NCI-H345 treated with DMSO at 0.1 percent for 48 hours (cell line): ENCODE measurements around the gene ATP5F1C.
"Not testable (repeated sequence)": the region's sequence is repeated elsewhere in the genome, so short reads cannot be mapped to it uniquely, and the experiment has no call there.

Experiments used
- DNase-seq: peaks from one replicate; lab custom pipeline; 2025; ENCODE audit not compliant: unreplicated experiment; lab: John Stamatoyannopoulos, UW

Gene ATP5F1C

DNA sequence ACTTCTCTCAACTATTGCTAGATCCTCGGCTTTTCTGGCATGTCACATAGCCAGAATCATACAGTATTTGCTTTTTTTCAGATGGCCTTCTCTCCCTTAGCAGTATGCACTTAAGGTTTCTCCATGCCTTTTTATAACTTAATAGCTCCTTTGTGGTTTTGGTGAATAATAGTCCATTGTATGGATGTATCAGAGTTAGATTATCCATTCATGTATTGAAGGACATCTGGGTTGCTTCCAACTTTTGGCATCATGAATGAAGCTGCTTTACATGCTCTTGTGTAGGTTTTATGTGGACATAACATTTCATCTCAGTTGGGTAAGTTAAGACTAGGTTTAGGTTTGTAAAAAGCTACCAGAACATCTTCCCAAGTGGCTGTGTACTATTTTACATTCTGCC lies 4.6 kb downstream of the ATP5F1C start:
- DNase-seq = no peak

DNA sequence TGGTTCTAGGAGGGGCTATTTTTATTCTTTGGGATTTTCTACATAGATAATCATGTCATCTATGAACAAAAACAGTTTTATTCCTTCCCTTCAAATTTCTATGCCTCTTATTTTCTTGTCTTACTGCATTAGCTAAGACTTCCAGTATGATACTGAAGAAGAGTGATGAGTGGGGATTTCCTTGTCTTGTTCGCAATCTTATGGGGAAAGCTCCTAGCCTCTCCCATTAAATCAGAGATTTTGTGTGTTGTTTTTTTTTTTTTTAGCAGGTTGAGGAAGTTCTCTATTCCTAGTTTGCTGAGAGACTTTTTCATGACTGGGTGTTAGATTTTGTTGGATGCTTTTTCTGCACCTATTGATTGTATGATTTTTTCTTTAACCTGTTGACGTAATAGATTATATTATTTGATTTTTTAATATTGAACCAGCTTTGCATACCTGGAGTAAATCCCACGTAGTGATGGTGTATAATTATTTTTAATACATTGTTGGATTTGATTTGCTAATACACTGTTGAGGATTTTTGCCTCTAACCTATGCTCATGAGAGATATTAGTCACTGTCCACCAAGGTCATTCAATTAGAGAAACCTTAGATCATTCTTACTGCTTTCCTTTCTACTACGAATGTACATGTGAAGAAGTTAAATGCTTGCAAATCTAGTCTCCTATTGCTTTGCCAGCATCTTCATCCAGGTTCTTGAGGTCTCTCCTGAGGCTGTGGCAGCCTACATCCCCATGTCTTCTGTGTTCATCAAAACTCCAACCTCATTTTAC lies 6.5 kb downstream of the ATP5F1C start:
- DNase-seq = no peak

DNA sequence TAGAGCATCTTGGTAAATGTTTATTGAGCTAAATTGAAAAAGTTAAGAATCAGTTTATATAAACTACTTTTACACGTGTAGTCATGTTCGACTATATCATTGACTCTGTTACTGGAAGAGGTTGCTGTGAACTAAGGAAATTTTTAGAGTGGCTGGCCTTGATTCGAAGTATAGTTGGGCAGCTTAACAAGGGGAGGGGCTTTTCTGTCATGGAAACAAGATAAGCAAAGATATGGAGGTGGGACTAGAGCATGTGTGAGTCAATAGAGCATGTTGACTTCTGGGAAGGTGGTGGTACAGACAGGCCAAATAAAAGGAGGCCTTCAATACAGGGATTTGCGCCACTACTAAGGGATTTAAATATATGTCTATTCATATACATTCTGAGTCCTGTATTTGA lies 7.6 kb downstream of the ATP5F1C start:
- no peak for DNase-seq

DNA sequence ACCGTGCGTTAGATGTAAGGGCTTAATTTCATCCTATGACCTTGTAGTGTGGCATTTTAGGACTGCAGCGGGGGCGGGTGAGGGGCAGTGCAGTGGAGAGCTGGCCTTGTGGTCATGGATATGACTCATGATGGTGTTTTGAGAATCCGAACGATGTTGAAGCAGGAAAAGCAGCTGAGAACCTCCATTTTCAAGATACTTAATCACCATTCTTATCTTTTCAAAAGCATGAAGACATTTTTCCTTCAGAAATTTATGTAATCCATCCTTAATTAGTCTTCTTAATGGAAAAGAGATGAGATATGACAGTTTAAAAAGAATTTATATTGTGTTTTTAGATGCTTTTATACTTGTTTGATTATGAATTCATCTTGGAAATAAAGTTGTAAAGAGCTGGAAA lies 9.6 kb downstream of the ATP5F1C start:
- no peak for DNase-seq

DNA sequence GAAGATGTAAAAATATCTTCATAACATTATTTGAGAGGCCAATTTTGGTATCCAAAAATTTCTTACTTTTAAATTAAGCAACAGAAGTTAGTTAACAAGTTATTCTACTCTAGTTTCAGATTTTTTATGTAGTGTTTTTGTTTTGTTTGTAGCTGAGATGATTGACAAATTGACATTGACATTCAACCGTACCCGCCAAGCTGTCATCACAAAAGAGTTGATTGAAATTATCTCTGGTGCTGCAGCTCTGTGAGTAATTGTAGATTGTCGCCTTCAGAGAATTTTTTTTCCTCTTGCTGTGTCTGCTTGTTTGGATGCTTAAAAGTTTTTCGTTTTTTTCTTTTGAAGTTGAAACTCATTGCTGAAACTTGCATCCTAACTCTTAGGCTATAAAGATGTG lies 14.6 kb downstream of the ATP5F1C start:
- DNase-seq = no peak

DNA sequence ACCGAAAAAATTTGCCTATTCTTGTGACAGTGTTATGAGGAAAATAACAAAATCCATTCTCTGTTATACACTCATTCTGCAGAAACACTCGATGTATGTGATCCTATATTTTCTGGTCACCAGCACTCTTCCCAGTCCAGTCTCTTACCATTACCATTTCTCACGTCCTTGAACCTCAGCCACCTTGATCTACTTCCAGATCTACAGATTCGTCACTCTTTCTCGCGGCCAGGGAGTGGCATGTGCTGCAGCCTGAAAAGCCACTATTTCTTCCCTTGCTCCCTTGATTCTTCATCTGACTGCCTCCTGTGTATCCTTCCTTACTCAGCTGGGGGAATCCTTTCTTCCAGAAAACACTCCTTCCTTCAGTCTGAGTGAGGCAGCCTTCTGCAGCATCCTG lies 16.2 kb downstream of the ATP5F1C start:
- DNase-seq = no peak

DNA sequence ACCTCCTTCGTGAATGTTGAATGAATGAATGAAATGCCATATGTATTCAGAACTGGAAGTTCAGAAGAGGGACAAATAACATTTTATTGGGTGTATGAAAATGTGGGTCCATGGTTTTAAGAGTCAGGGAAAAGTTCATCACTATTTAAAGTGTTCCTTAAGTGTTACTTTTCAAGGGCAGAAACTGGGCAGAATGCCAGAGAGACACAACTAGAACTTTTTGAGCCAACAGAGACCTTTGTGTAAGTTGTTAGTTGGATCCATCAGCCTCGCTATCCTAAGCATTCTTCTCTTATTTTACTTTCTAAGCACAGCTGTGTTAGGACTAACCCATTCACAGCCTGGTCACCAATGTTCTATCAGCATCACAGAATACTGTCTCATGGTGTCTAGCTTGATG lies 16.8 kb downstream of the ATP5F1C start:
- DNase-seq = no peak

DNA sequence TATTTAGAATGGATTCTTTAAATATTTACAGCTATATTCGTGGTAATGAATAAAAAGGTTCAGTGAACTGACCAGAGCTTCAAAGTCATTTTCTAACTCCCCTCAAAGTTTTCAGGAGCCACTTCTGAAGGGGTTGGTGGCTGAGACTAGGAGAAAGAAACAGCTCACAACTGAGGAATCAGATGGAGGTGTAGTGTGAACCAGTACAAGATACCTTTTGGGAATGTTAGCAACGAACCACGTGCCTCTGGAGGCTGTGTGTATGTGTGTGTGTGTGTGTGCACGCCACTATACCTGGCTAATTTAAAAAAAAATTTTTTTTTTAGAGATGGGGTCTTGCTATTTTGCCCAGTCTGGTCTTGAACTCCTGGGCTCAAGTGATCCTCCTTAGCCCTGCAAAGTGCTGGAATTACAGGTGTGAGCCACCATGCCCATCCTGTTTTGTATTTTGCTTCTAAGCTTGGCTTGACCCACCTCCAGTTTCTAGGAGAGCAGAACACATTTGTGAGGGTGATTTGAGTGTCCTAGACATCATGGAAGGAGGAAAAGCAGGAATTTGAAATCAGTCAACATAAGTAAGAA lies 20.8 kb downstream of the ATP5F1C start:
- DNase-seq = no peak

DNA sequence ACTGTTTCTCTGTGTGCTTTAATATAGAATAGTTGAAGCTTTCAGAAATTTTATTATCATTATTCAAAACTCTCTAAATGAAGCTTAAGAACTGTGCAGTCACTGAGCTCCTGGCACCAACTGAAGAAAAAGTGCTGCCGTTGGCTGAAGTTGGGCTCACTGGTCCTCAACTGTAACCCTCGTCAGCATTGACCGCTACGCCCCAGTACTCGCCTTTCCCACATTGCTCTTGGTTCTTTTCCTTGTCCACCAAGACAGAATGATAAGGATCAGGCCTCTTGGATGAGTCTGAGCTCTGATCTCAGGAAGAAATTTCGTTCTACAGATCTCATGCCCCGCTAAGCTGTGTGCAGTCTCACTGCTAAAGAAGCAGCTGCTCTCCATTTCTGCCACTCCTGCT lies 22.5 kb downstream of the ATP5F1C start:
- DNase-seq = no peak

DNA sequence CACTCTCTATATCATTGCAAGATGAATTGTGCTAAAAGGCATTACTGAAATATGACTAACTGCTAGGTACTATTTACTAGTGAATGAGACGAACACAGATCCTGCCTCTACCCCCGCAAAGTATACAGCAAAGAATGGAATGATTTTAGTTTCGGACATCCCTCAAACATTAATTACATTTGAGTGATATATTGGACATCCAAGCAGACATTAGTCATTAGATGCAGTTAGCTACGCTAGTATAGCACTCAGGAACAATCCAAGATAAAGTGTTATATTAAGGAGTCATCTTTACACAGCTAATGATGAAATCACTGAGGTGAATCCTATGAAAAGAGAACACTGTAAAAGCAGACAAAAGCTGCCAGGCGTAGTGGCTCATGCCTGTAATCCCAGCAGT lies 23.0 kb downstream of the ATP5F1C start:
- DNase-seq = no peak

DNA sequence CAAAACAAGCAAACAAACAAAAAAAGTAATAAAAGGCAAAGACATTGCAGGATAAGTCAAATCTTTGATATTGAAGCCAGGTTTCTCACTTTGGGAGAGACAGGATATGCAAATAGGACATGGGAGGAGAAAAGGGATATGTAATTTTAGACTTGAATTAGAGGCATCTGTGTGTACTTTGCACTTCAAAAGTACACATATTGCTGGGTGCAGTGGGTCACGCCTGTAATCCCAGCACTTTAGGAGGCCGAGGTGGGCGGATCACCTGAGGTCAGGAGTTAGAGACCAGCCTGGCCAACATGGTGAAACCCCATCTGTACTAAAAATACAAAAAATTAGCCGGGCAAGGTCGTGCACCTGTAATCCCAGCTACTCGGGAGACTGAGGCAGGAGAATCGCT lies 23.8 kb downstream of the ATP5F1C start:
- not testable (repeated sequence) for DNase-seq

DNA sequence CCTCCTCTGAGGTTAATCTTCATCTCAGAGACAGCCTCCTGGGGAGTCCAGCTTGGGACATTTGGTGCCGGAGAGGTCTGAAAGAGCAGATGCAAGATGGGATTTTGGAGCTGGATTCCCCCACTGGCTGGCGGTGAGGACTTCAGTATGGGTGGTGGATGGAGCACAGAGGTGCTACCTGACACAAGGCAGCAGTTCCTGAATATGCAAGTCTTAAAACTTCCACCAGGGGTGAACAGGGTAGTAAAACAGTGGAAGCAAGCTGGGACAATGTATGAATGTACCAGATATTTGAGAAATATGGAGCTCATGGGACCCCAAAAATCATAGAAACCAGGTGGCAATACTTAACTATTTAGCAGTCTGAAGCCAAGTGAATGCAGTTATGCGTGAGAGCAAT lies 25.5 kb downstream of the ATP5F1C start:
- no peak for DNase-seq

DNA sequence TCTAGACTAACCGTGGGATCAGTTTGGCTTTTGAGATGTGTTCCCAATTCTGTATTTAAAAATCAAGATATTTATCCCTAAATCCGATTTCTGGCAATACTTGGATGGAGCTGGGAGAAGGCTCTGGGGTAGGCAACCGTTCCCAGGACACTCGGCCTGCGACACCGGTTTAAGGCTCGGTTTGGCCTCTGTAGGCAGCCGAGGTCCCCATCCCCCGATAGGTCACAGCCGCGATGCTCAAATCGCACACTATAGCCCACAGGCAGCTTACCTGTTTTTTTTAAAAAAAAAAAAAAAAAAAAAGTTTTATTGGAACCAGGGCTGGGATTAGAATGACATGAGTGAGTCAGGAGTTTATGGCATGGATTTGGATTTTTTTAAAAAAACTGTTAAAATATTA lies 29.6 kb downstream of the ATP5F1C start:
- no peak for DNase-seq

DNA sequence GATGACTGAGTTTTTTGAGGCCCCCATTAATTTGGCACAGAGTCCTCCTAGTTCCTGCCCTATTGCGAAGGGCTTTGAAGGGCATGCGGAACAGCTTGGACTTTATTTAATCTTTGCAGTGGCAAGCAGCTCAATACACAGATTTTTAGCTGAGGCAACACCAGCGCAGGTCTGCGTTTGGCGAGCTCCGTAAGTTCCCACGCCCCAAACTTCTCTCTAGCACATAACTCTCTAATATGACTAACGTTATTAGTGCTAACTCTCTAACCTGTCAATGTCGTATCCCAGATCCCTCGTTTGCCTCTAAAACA lies 30.0 kb downstream of the ATP5F1C start:
- DNase-seq = no peak

DNA sequence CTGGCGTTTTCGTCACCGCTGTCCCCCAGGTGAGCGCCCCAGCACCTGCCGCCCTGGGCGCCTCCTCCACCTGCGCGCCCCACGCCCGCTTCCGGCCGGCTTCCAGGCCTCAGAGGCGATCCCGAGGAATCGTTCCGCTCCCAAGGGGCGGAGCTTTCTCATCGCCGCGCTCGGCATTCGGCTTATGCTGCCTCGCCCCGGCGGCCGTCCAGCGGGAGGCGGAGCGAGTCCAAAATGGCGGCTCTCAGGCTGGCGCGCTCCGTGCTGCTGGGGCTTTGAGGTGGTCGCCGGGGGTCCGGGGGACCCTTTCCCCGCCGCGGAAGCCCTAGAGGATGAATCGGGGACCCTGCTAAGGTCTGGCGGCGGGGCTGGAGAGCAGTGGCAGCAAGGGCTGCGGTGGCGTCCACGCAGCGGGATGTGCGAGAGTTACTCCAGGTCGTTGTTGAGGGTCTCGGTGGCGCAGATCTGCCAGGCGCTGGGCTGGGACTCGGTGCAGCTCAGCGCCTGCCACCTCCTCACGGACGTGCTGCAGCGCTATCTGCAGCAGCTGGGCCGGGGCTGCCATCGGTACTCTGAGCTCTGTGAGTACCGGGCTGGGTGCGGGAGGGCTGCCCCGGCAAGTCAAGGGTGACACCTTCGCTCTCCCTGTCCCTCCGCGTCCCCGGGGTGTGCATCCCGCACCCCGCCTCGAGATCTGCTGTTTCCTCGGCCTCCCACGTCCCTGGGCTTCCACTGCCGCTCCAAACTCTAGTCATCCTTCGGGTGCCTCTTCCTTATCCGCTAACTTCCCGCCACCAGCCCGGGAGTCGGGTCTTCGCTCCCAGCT lies 30.5 kb downstream of the ATP5F1C start, which contains the start of gene TAF3:
Gene TAF3 (plus strand): TSS at position 211 of the 826 bp plus-strand sequence. CDS start 205 bp downstream, at position 416.
- peak; percentile 49 for DNase-seq

DNA sequence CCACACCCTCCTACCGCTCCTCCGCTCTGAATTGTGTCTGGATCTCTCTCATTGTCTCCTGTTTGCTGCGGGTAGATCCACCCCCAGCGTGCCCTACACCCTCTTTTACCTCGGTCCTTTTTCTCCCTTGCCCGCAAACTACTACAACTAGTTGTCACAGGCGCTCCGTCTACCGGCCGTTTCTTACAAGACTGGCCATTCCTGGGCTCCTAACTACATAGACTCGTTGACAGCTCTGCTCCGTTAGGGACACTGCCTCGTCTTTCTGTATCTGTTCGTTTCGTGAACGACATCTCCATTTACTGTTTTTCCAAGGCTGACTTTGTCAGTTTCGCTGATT lies 31.1 kb downstream of the ATP5F1C start:
- DNase-seq = no peak

DNA sequence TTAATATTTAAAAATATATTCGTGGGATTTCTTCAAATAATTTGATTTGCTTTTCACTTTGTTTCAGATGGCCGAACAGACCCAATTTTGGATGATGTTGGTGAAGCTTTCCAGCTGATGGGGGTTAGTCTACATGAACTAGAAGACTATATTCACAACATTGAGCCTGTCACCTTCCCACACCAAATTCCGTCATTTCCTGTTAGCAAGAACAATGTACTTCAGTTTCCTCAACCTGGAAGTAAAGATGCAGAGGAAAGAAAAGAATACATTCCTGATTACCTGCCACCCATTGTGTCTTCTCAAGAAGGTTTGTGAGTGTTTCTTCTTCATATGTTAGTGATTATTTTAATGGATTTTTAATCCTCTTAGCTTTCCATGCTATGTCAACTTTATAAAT lies 36.3 kb downstream of the ATP5F1C start:
- no peak for DNase-seq

DNA sequence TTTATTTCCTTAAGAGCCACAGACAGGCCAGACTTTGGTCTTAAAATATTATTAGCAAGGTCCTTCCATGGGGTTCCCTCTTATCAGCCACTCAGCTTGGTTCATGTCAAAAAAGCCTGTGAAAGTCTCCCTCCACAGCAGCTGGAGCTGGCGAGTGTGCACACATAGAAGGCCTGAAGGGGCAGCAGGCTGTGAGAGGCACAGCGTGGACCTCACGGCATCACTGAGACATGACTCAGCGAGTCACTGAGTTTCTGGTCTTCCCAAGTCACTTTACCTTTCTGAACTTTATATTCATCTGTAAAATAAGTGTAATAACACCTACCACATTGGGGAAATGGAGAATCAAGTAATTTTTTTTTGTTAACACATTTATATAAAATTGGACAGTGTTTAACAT lies 39.0 kb downstream of the ATP5F1C start:
- DNase-seq = no peak

DNA sequence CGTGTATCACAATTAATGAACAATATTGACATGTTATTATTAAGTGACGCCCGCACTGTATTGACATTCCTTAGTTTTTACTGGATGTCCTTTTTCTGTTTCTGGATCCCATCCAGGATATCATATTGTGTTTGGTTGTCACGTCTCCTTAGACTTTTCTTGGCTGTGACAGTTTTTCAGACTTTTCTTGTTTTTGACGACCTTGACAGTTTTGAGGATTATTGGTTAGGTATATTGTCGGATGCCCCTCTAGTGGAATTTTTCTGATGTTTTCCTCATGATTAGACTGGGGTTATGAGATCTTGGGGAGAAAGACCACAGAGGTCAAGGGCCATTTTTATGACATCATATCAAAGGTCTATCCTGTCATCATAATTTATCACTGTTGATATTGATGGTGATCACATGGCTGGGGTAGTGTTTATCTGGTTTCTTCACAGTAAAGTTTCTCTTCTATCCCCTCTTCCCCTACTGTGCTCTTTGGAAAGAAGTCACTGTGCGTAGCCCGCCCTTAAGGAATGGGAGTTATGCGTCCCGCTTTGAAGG lies 41.4 kb downstream of the ATP5F1C start:
- no peak for DNase-seq

DNA sequence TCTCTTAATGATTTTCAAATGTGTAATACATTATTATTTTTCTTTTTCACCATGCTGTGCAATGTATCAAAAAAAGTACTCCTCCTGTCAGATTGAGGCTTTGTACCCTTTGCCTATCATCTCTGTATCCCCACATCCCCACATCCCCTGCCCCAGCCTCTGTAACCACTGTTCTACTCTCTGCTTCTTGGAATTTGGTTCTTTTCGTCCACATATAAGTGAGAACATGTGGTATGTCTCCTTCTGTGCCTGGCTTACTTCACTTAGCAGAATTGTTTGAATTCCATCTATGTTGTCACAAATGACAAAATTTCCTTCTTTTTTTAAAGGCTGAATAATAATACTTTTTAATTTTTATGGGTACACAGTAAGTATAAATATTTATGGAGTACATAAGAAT lies 44.1 kb downstream of the ATP5F1C start:
- DNase-seq = no peak

DNA sequence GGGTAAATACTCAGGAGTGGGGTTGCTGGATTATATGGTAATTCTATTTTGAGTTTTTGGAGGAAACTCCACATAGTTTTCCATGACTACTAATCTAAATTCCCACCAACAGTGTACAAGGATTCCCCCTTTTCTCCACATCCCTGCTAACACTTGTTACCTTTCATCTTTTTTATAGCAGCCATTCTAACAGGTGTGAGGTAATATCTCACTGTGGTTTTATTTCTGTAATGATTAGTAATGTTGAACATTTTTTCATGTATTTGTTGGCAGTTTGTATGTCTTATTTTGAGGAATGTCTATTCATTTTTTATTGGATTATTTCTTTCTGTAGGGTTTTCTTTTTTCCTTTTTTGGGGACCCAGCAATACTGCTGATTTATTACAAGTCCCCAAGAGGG lies 45.2 kb downstream of the ATP5F1C start:
- DNase-seq = no peak

DNA sequence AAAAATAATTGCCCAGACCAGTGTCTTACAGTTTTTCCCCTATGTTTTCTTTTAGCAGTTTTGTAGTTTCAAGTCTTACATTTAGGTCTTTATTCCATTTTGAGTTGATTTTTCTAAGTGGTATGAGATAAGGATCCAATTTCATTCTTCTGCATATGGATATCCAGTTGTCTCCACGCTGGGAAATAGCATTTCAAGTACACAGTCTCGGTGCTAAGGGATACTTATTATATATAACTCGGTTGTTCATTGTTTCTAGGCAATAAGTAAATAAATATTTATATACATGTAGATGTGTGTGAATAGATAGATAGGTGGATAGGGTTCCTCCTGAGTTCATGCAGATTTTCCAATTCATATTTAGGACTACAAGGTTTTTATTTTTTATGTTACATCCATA lies 46.3 kb downstream of the ATP5F1C start:
- DNase-seq = no peak
